ENCODE measurements around the gene SLC25A30. TPM values are rescaled to one million over a fixed set of nuclear protein-coding genes. Genes with fewer than 3 reads are reported as not detected.
"Not testable (repeated sequence)": the region's sequence is repeated elsewhere in the genome, so short reads cannot be mapped to it uniquely, and the experiment has no call there.

Gene SLC25A30
- total RNA-seq, 2 experiments from 2014 or later = 17.5 to 17.6 TPM

- POLR2A ChIA-PET = interaction anchor here (1.6 kb wide), 1 partner anchor 10 kb away, joined by 4 read pairs; no protein-coding TSS in a partner anchor
- CTCF ChIA-PET = interaction anchor here (1.0 to 3.0 kb wide), 3 partner anchors 9 to 14 kb away, joined by 3 to 20 read pairs (median 3); no protein-coding TSS in a partner anchor
- no peaks in the 10 kb centered on the region for H3K9me3 Mint-ChIP-seq
- no peaks in the 10 kb centered on the region for H3K27me3 Mint-ChIP-seq
- no peak overlapping the region for H3K4me3 Mint-ChIP-seq
- DNase-seq = no peak
- H3K4me1 Mint-ChIP-seq = peaks cover 4% of the 10 kb centered on the region
- H3K36me3 Mint-ChIP-seq (ENCODE audit: low read depth) = peaks cover 6% of the 10 kb centered on the region
- no peak overlapping the region for H3K27ac Mint-ChIP-seq
Measured at GRCh38 chr13:45384474-45385174, 33.5 kb downstream of the SLC25A30 start.

- H3K4me3 Mint-ChIP-seq; H3K36me3 Mint-ChIP-seq (ENCODE audit: low read depth); DNase-seq; H3K27me3 Mint-ChIP-seq; CTCF ChIA-PET; H3K9me3 Mint-ChIP-seq; H3K27ac Mint-ChIP-seq; H3K4me1 Mint-ChIP-seq; POLR2A ChIA-PET: not testable (repeated sequence)
Measured at GRCh38 chr13:45382739-45383138, 35.4 kb downstream of the SLC25A30 start.

- POLR2A ChIA-PET = no interaction called here
- CTCF ChIA-PET = no interaction called here
- Mint-ChIP-seq H3K4me3 (no peak overlapping the region), H3K27ac (no peak overlapping the region), H3K9me3 (no peaks in the 10 kb centered on the region), H3K36me3 (ENCODE audit: low read depth) (no peaks in the 10 kb centered on the region), H3K4me1 (no peaks in the 10 kb centered on the region), H3K27me3 (no peaks in the 10 kb centered on the region)
- no peak for DNase-seq
Measured at GRCh38 chr13:45381196-45381595, 37.0 kb downstream of the SLC25A30 start.

GRCh38 chr13:45380708-45381107 lies 37.5 kb downstream of the SLC25A30 start:
- H3K27ac Mint-ChIP-seq, CTCF ChIA-PET, POLR2A ChIA-PET: not testable (repeated sequence)

DNA sequence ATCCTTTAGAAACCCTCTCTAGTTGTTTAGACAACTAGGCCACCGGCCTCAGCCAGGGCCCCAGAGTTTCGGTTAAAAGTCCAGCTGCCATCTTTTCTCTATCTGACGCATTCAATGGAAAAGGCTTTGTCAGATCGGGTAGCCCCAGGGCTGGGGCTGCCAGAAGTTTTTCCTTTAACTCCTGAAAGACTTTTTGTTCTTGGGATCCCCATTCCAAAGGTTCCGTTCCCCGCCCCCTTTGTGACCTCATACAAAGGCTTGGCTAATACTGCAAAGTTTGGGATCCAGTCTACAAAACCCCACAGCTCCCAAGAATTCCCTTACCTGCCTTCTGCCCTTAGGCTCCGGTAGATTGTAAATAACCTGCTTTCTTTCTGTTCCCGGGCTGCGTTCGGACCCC lies 38.7 kb downstream of the SLC25A30 start:
- H3K27me3 Mint-ChIP-seq; H3K4me3 Mint-ChIP-seq; POLR2A ChIA-PET; H3K36me3 Mint-ChIP-seq (ENCODE audit: low read depth); H3K27ac Mint-ChIP-seq; CTCF ChIA-PET; DNase-seq; H3K9me3 Mint-ChIP-seq; H3K4me1 Mint-ChIP-seq: not testable (repeated sequence)

More at GRCh38 chr13:45380708-45381107, 37.5 kb downstream of the SLC25A30 start:
- DNase-seq; H3K4me1 Mint-ChIP-seq; H3K27me3 Mint-ChIP-seq; H3K36me3 Mint-ChIP-seq (ENCODE audit: low read depth); H3K4me3 Mint-ChIP-seq; H3K9me3 Mint-ChIP-seq: not testable (repeated sequence)

- H3K27ac Mint-ChIP-seq; DNase-seq; POLR2A ChIA-PET; H3K27me3 Mint-ChIP-seq; H3K4me1 Mint-ChIP-seq; H3K36me3 Mint-ChIP-seq (ENCODE audit: low read depth); H3K9me3 Mint-ChIP-seq; H3K4me3 Mint-ChIP-seq; CTCF ChIA-PET: not testable (repeated sequence)
Measured at GRCh38 chr13:45378786-45379185, 39.4 kb downstream of the SLC25A30 start.

- H3K27ac Mint-ChIP-seq; H3K36me3 Mint-ChIP-seq (ENCODE audit: low read depth); POLR2A ChIA-PET; CTCF ChIA-PET; H3K27me3 Mint-ChIP-seq; H3K4me3 Mint-ChIP-seq; H3K9me3 Mint-ChIP-seq; H3K4me1 Mint-ChIP-seq; DNase-seq: not testable (repeated sequence)
Measured at GRCh38 chr13:45377314-45377713, 40.9 kb downstream of the SLC25A30 start.

DNA sequence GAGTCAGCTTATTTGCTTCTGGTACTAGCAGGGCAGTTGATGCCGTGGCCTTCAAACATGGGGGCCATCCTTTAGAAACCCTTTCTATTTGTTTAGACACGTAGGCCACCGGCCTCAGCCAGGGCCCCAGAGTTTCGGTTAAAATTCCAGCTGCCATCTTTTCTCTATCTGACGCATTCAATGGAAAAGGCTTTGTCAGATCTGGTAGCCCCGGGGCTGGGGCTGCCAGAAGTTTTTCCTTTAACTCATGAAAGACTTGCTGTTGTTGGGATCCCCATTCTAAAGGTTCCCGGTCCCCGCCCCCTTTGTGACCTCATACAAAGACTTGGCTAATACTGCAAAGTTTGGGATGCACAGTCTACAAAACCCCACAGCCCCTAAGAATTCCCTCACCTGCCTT lies 41.5 kb downstream of the SLC25A30 start:
- POLR2A ChIA-PET; H3K4me3 Mint-ChIP-seq; DNase-seq; H3K27ac Mint-ChIP-seq; CTCF ChIA-PET; H3K9me3 Mint-ChIP-seq; H3K36me3 Mint-ChIP-seq (ENCODE audit: low read depth); H3K27me3 Mint-ChIP-seq; H3K4me1 Mint-ChIP-seq: not testable (repeated sequence)

DNA sequence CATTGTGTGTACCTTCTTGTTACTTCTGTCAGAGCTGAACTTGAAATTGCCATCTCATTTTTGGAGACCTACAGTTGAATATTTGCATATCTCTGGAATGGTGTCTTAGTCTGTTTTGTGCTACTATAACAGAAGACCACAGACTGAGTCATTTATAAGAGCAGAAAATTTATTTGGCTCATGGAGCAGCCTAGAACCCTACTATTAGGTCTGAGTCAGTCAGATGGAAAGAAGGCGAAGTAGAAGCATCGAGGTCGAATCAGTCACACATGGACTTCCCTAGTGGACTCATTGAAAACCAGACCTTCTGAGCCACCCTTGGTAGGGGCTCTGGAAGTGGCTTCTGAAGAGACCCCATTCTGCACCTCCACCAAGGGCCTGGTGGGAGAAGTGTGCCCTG lies 43.3 kb downstream of the SLC25A30 start:
- H3K27me3 Mint-ChIP-seq = no peaks in the 10 kb centered on the region
- peaks cover 3% of the 10 kb centered on the region for H3K36me3 Mint-ChIP-seq (ENCODE audit: low read depth)
- POLR2A ChIA-PET = no interaction called here
- no peaks in the 10 kb centered on the region for H3K9me3 Mint-ChIP-seq
- CTCF ChIA-PET = no interaction called here
- no peak overlapping the region for H3K4me3 Mint-ChIP-seq
- H3K4me1 Mint-ChIP-seq = peaks cover 9% of the 10 kb centered on the region
- DNase-seq = no peak
- H3K27ac Mint-ChIP-seq = no peak overlapping the region

- H3K4me1 Mint-ChIP-seq = peaks cover 25% of the 10 kb centered on the region
- ChIA-PET POLR2A (interaction anchor here (0.6 kb wide), 1 partner anchor 39 kb away, joined by 3 read pairs; no protein-coding TSS in a partner anchor), CTCF (interaction anchor here (6.8 kb wide), 1 partner anchor 31 kb away, joined by 58 read pairs; the partner anchor contains the start of gene TPT1)
- no peak overlapping the region for H3K27ac Mint-ChIP-seq
- no peaks in the 10 kb centered on the region for H3K27me3 Mint-ChIP-seq
- no peak overlapping the region for H3K4me3 Mint-ChIP-seq
- peaks cover 14% of the 10 kb centered on the region for H3K36me3 Mint-ChIP-seq (ENCODE audit: low read depth)
- no peaks in the 10 kb centered on the region for H3K9me3 Mint-ChIP-seq
- no peak for DNase-seq
Measured at GRCh38 chr13:45373162-45373547, 45.0 kb downstream of the SLC25A30 start.

GRCh38 chr13:45372189-45373161 lies 45.7 kb downstream of the SLC25A30 start:
- Mint-ChIP-seq H3K27ac (no peak overlapping the region), H3K36me3 (ENCODE audit: low read depth) (peaks cover 14% of the 10 kb centered on the region)
- POLR2A ChIA-PET = interaction anchor here (1.3 to 1.9 kb wide), 2 partner anchors 30 to 93 kb away, joined by 4 to 5 read pairs; partner anchors contain the start of gene COG3

GRCh38 chr13:45370922-45371406 lies 47.2 kb downstream of the SLC25A30 start:
- peak; percentile 52 for DNase-seq
- H3K4me3 Mint-ChIP-seq = no peak overlapping the region
- CTCF ChIA-PET = interaction anchor here (0.6 to 6.8 kb wide), 27 partner anchors 14 to 324 kb away, joined by 3 to 78 read pairs (median 5); partner anchors contain the start of genes SLC25A30 and TPT1

More at GRCh38 chr13:45372189-45373161, 45.7 kb downstream of the SLC25A30 start:
- DNase-seq = no peak
- CTCF ChIA-PET = interaction anchor here (0.7 to 6.8 kb wide), 17 partner anchors 12 to 326 kb away, joined by 3 to 78 read pairs (median 5); partner anchors contain the start of genes COG3, ERICH6B, SLC25A30 and TPT1
- H3K9me3 Mint-ChIP-seq = no peaks in the 10 kb centered on the region
- H3K4me3 Mint-ChIP-seq = no peak overlapping the region
- H3K4me1 Mint-ChIP-seq = peaks cover 32% of the 10 kb centered on the region
- no peaks in the 10 kb centered on the region for H3K27me3 Mint-ChIP-seq

GRCh38 chr13:45369116-45369515 lies 49.1 kb downstream of the SLC25A30 start:
- POLR2A ChIA-PET = interaction anchor here (0.9 to 5.9 kb wide), 3 partner anchors 26 to 48 kb away, joined by 3 to 81 read pairs (median 18); partner anchors contain the start of gene TPT1
- peaks cover 31% of the 10 kb centered on the region for H3K36me3 Mint-ChIP-seq (ENCODE audit: low read depth)
- no peak overlapping the region for H3K4me3 Mint-ChIP-seq
- peak overlapping the region; percentile 33 for H3K27ac Mint-ChIP-seq
- peaks cover 48% of the 10 kb centered on the region for H3K4me1 Mint-ChIP-seq
- CTCF ChIA-PET = interaction anchor here (0.7 to 6.8 kb wide), 10 partner anchors 12 to 141 kb away, joined by 3 to 78 read pairs (median 4); partner anchors contain the start of genes SLC25A30 and TPT1
- no peak for DNase-seq
- H3K27me3 Mint-ChIP-seq = no peaks in the 10 kb centered on the region
- no peaks in the 10 kb centered on the region for H3K9me3 Mint-ChIP-seq

More at GRCh38 chr13:45370922-45371406, 47.2 kb downstream of the SLC25A30 start:
- Mint-ChIP-seq H3K27me3 (no peaks in the 10 kb centered on the region), H3K36me3 (ENCODE audit: low read depth) (peaks cover 22% of the 10 kb centered on the region), H3K27ac (no peak overlapping the region), H3K4me1 (peaks cover 42% of the 10 kb centered on the region), H3K9me3 (no peaks in the 10 kb centered on the region)
- POLR2A ChIA-PET = interaction anchor here (0.8 to 1.9 kb wide), 3 partner anchors 20 to 94 kb away, joined by 3 to 5 read pairs (median 4); partner anchors contain the start of gene COG3

Measured in activated CD4-positive, alpha-beta memory T cell treated with anti-CD3 and anti-CD28 coated beads, Interleukin-2, amount 10 ng/mL, durations not matched to agents 7 days and 5 days (primary cell).